GM21723 (cell line): ENCODE data around the gene NTSR1.

ENCODE experiments used
- ATAC-seq: cut with Tn5 transposase; IDR thresholded peaks from one replicate; pipeline ENCODE4 v1.9.1; 2021; ENCODE audit warnings: mild to moderate bottlenecking, moderate library complexity; ENCODE audit not compliant: unreplicated experiment

Gene NTSR1

GRCh38 chr20:62692801-62693523 is 15.7 kb upstream of the NTSR1 start:
- no peak for ATAC-seq

GRCh38 chr20:62693524-62693922 is 15.1 kb upstream of the NTSR1 start:
- ATAC-seq = no peak

GRCh38 chr20:62694106-62694505 is 14.5 kb upstream of the NTSR1 start:
- ATAC-seq = no peak

GRCh38 chr20:62694868-62695267 is 13.8 kb upstream of the NTSR1 start:
- no peak for ATAC-seq

- no peak for ATAC-seq
These were observed 12.9 kb upstream of the NTSR1 start for GRCh38 chr20:62695448-62696414.

GRCh38 chr20:62696434-62696957 is 12.1 kb upstream of the NTSR1 start:
- no peak for ATAC-seq

GRCh38 chr20:62696989-62697388 is 11.6 kb upstream of the NTSR1 start:
- no peak for ATAC-seq

- no peak for ATAC-seq
These were observed 11.1 kb upstream of the NTSR1 start for GRCh38 chr20:62697468-62697912.

GRCh38 chr20:62698231-62698630 is 10.4 kb upstream of the NTSR1 start:
- ATAC-seq = no peak

- ATAC-seq = no peak
These were observed 9.3 kb upstream of the NTSR1 start for GRCh38 chr20:62699296-62699695.

- no peak for ATAC-seq
These were observed 8.9 kb upstream of the NTSR1 start for GRCh38 chr20:62699741-62700140.

GRCh38 chr20:62700261-62700930 is 8.2 kb upstream of the NTSR1 start:
- no peak for ATAC-seq

- ATAC-seq = no peak
These were observed 7.2 kb upstream of the NTSR1 start for GRCh38 chr20:62701161-62702012.

- ATAC-seq = no peak
These were observed 6.7 kb upstream of the NTSR1 start for GRCh38 chr20:62702013-62702300.

GRCh38 chr20:62702895-62703852 is 5.5 kb upstream of the NTSR1 start:
- no peak for ATAC-seq

- no peak for ATAC-seq
These were observed 4.8 kb upstream of the NTSR1 start for GRCh38 chr20:62703853-62704228.

- ATAC-seq = no peak
These were observed 4.2 kb upstream of the NTSR1 start for GRCh38 chr20:62704341-62704948.

- ATAC-seq = no peak
These were observed 3.0 kb upstream of the NTSR1 start for GRCh38 chr20:62705627-62706026.

- no peak for ATAC-seq
These were observed 2.3 kb upstream of the NTSR1 start for GRCh38 chr20:62706344-62706743.
